Ramos (cell line): Measurements from ENCODE around the gene ADAP1.

ENCODE experiments used
- in situ Hi-C: fragments of 300-500 bp; cut with MboI; formaldehyde crosslinking; loops from one replicate; pipeline ENCODE4 v1.14.3; 2022; ENCODE audit warnings: low sequenced_read_pairs; ENCODE audit not compliant: unreplicated experiment

Gene ADAP1

DNA sequence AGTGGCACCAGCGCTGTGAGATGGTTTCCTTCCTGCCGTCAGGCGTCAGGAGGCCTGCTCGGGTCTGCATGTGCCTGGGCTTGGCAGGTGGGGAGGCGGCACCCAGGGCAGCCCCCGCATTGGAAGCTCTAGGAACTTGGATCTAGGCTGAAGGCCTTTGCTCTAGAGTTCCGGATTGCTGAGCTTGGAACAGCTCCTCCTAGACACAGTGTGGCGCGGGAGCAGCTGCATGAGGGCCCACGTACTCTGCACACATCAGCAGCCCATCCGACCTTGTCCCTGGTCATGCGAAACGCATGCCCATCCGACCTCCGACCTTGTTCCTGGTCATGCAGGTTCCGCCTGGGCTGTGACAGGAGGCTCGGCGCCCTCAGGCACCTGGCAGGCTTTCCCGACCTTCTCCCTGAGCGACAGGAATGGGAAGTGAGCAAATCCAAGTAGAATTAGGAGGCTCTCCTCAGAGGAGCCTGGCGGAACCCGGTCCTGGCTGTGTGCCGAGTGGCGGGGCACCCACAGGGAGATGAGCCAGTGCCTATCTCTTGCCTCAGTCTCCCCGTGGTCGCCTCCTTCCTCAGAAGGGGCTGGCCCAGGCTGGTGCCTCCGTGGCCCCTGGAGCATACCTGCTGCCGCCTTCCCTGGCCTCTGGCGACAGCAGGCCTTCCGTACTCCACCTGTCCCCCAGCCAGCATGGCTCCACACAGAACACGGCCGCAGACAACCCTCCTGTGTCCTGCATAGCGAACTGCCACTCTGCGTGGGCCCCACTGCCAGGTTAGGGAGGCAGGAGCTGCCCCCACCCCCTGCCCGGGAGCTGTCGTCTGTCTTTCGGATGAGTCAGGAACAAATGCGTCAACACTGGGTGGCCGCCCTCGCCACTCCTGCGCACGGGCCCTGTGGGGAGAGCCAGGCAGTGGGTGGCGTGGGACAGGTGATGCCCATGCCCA is 66.1 kb downstream of the ADAP1 start:
- in situ Hi-C loops, result no loop called here

DNA sequence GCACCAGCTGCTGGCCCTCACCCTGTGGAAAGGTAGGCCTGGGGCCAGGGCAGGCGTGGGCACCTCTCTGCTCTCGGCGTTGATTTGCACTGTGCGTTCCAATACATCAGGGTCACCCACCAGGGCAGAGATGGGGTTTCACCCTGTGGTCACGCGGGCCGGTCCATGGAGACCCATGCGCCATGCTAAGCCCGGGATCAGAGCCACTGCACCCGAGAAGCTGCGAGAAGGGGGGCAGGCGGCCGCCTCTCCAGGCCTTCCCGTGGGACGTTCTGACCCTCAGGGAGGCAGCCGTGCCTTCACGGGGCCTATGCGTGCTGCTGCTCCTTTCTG is 67.0 kb downstream of the ADAP1 start:
- in situ Hi-C loops, result no loop called here

DNA sequence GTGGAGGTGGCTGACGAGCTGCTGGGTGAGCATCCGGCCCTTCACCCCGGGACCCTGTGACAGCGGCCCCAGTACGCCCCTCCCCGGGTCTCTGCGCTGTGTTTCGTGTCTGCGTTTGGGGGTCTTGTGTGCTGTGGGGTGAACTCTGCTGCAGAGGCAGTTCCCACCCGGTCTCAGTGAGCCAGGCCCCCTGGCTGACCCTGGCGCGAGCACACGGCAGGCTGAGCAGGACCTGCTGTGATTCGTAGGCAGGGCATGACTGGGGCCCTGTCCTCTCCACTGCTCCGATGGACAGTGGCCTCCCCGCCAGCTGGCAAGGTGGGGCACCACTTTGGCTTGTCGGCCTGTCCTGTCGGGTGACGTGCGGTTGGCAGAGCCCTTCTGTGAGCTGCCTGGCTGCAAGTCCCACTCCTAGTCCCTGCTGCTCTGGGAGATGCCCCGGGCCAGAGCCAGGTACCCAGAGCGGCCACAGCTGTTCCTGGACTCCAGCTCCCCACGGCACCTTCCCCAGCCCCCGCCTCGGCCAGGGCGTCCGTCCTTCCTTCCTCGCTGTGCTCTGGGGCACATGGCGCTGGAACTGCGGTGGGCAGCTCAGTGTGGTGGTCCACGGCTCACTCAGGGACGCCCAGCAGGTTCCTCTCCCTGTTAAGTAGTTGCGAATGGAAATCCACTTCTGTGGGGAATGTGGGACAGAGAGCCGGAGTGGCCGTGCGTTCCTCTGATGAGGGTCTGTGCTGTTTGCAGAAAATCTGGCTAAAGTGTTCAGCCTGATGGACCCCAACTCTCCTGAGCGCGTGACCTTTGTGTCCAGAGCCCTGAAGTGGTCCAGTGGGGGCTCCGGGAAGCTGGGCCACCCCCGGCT is 67.6 kb downstream of the ADAP1 start:
- in situ Hi-C loops, result no loop called here

DNA sequence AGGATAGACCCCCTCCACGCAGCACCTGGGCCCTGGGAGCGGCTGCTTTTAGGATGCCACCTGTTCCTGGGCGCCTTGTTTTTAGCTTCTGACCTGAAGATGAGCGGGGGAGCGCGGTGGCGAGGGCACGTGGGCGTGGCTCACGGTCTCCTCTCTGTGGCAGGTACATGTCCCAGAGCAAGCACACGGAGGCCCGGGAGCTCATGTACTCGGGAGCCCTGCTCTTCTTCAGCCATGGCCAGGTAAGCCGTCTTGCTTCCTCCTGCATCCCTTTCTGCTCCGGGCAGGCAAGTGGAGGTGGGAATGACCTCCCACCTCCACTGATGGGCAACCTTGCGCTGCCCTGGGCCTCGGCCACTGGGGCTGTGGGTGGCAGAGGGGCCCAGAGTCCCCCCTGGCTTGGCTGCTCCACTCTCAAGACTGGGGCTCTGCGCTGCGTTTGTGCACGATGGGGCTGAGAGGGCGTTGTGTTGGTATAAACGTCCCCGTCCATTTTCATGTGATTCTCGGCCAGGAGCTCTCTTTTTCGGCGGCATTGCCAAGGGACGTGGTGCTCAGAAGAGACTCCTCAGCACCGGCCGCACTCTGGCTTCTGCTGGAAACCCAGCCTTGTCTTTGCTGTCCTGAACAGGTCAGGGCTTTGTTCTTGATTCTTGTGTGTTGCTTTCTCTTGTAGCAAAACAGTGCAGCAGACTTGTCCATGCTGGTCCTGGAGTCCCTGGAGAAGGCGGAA is 68.4 kb downstream of the ADAP1 start:
- in situ Hi-C loops, result no loop called here

DNA sequence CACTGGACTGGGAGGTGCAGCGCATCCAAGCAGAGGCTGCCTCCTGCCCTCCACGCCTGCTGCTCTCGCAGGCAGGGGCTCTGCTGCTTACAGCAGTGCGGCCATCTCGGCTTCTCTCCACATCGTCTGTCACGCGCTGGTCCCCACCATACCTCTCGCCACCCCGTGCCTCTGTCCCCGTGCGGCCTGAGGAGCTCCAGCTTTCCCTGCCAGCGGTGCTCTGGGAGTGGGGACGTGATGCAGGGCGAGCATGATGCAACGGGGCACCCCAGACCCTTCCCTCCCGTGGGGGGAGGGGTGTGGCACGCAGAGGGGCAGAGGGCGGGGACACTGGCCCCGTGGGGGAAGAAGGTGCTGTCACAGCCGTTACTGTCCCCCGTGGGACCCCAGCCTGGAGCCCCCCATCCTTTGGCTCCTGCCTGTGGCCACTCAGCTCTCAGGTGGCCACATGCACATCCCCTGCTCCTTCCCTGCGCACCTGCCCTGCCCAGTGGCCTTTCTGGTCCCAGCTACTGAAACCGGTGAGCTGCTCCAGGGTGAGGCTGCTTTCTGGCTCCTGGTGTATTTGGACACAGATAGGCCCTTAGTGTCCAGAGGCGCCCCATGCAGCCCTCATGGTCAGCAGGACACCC is 69.1 kb downstream of the ADAP1 start:
- in situ Hi-C loops, result no loop called here

- in situ Hi-C loops, result no loop called here
Measured at GRCh38 chr7:884191-885003, 70.1 kb downstream of the ADAP1 start.

DNA sequence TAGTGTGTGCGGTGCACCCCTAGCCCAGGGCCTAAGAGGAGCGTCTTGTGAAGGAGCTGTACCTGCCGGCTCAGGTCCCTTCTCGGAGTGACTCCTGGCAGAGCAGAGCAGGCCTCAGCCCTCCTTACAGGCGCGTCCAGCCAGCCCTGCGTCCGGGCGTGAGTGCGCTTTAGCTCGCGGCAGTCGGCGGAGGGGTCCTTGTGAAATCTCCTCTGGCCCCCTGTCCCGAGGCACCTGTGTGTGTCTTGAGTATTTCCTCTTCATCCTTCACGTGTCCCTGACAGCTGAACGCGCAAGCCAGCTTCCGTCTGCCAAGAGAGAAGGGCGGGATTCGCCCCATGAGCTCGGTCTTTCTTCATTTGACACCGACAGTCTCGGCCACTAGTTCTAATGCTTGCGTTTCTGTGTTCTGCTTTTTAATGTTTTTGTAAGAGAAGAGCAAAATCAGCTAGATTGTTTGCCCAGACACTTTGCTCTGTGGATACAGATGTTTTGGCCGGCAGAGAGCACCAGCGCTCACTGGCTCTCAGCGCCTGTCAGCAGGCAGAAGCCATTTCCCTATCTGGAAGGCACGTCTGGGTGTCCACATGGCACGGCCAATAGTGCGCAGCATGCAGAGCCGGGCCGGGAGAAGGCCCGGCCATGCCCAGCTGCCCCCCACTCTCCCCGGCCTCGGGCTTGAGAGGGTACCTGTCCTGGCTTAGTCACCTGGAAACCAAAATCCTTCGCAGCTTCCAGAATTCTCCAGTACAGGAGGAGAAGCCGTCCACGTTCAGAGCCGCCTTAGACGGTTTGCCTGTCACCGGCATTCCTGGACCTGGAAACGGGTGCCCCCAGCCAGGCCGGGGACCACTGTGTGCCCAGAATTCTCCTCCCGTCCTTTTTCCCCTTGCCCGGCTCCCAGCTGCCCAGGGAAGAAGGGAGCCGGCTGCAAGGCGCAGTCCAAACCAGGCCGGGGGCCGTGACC is 71.1 kb downstream of the ADAP1 start:
- in situ Hi-C loops, result no loop called here

GRCh38 chr7:882336-883035 is 72.0 kb downstream of the ADAP1 start:
- in situ Hi-C loops, result no loop called here

DNA sequence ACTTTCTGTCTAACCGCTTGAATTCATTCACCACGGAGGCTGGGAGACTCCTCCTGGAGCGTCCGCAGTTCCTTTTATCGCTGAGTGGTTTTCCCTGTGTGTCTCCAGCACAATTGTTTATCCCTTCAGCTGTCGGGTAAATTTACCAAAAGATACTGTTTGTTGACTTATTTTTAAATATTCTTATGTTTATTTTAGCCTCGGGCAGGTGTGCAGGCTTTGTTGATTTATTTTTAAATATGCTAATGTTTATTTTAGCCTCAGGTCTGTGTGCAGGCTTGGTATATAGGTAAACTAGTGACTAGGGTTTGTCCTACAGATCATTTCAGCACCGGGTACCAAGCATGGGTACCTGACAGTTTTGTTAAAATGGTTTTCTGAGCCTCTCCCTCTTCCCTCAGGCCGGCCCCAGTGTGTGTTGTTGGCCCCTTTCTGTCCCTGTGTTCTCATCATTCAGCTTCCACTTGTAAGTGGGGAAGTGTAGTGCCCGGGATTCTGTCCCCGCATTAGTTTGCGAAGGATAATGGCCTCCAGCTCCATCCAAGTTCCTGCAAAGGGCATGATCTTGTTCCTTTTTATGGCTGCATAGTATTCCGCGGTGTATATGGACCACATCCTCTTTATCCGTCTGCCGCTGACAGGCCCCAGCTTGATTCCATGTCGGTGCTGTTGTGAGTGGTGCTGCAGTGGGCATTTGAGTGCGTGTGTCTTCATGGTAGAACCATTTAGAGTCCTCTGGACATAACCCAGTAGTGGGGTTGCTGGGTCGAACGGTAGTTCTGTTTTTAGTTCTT is 72.8 kb downstream of the ADAP1 start:
- in situ Hi-C loops, result no loop called here

DNA sequence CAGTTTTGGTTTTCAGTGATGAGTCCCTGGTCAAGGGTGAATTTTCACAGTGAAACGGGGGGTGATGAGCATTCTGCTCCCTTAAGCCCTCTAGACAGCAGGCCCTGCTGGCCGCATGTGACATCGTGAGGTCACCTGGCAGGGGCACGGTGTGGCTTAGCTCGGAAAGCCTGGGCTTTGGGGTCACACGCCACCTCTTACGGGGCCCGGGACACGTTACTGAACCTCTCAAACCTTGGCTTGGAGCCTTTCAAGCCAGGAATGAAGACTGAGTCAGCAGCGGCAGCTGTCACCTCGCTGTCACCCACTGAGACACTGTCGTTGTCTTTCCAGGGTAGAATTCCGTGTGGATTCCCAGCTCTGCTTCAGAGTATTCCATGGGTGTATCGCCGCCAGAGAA is 74.0 kb downstream of the ADAP1 start:
- in situ Hi-C loops, result no loop called here

DNA sequence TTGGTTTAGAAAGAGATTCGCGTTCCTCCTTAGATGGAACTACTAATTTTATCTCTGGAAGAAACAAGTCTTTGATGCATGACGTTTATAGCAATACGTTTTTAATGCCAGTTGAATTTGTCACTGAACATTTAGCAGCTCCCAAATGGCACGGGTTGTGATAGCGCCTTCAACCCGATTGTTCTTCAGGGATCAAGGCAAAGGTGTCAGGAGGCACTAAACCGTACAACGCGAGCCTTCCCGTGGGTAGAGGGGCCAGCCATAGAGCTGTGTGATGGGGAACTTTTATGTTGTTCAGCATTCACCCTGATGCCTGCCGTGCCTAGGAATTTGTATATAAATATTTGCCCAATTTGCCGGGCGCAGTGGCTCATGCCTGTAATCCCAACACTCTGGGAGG is 74.8 kb downstream of the ADAP1 start:
- in situ Hi-C loops, result no loop called here

DNA sequence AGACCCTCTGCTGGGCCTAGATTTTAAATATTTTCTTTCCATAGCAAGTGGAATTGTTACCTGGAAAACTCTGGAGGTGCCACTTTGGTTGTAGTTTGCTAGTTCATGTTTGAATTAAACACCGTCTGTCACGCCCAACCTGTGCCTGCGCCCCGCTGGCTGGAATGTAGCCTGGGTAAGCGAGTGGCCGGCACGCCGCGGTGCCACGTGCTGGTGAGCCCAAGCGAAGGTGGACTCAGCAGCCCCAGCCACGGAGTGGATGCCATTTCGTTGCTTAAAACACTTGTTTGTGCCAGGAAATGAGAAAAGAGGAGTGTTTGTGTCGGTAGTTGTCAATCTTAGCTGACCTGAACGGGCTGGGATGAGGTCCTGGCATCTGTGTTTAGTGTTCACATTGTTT is 75.4 kb downstream of the ADAP1 start:
- in situ Hi-C loops, result no loop called here

DNA sequence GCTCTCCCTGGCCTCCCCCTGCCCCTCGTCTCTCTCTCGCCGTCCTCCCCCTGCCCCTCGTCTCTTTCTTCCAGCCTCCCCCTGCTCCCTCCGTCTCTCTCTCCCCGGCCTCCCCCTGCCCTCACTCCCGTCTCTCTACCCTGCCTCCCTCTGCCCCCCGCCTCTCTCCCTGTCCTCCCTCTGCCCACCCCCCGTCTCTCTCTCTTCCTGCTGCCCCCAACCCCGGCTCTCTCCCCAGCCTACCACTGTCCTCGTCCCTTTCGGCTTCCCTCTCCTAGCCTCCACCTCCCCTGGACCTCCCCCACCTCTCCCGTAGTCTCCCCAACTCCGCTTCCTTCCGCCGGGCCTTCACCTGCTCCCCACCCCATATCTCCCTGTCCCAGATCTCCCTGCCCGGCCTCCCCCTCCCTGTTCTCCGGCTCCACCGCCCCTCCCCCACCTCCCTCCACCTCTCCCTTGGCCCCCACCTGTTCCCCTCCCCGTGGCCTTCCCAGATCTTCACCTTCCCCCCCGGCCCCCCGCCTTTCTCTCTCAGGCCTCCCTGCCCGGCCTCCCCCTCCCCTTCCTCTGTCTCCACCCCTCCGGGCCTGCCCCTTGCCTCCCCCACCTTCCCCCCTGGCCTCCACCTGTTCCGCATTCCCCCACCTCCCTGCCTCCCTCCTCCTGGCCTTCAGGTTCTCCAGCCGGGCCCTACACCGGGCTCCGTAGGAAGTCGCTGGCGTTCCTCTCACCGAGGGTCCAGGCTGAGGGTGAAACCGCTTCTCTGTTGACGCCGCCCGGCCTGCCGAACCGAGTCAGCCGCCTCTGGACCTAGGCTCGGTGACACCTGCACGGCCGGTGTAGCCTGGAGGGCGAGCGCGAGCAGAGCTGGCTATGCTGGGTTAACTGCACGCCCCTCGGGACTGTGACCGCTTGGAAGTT is 76.9 kb downstream of the ADAP1 start:
- in situ Hi-C loops, result no loop called here

DNA sequence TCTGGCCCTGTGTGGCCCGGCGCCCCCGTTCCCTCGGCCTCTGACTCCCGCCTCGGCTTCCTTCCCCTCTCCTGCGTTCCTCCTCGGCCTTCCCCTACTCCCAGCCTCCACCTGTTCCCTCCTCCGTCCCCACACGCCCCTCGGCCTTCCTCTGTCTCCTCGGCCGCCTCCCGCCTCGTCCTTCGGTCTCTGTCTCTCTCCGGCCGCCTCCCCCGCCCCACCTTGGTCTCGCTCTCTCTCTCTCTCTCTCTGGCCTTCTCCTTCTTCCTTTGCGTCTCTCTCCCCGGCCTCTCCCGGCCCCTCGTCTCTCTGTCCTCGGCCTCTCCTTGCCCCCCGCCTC is 77.5 kb downstream of the ADAP1 start:
- in situ Hi-C loops, result no loop called here

GRCh38 chr7:876077-876971 is 78.2 kb downstream of the ADAP1 start, which contains the start of gene GET4:
TSS of gene GET4 (plus strand) at chr7:876554. CDS start at chr7:876646, 92 bp downstream.
- in situ Hi-C loops, result no loop called here
